ENCODE data around the gene ATAD5.
A peak's percentile ranks its signal among the peaks of the same experiment; 100 is the strongest.
"Not testable (repeated sequence)": the region's sequence is repeated elsewhere in the genome, so short reads cannot be mapped to it uniquely, and the experiment has no call there.

Gene ATAD5

GRCh38 chr17:30917050-30917449, 85.3 kb downstream of the ATAD5 start:
- no peak for DNase-seq

GRCh38 chr17:30920282-30920681, 88.5 kb downstream of the ATAD5 start:
- DNase-seq, result no peak

- no peak for DNase-seq
Measured at GRCh38 chr17:30920683-30921543, 89.1 kb downstream of the ATAD5 start.

GRCh38 chr17:30921544-30922196, 89.9 kb downstream of the ATAD5 start, which contains the start of gene ADAP2:
Gene ADAP2 (plus strand): TSS chr17:30921945. CDS start chr17:30922015, 70 bp downstream.
- peak in 1 of 2 donors; percentile 7 for DNase-seq

GRCh38 chr17:30922235-30923030, 90.7 kb downstream of the ATAD5 start:
- peak in 1 of 2 donors; percentile 12 for DNase-seq

- DNase-seq, result no peak
Measured at GRCh38 chr17:30924341-30924740, 92.6 kb downstream of the ATAD5 start.

GRCh38 chr17:30926516-30926915, 94.8 kb downstream of the ATAD5 start:
- DNase-seq, result no peak

- DNase-seq, result no peak
Measured at GRCh38 chr17:30927756-30928155, 96.0 kb downstream of the ATAD5 start.

GRCh38 chr17:30928584-30928983, 96.8 kb downstream of the ATAD5 start:
- no peak for DNase-seq

GRCh38 chr17:30929081-30929633, 97.4 kb downstream of the ATAD5 start:
- DNase-seq, result no peak

GRCh38 chr17:30929861-30930260, 98.1 kb downstream of the ATAD5 start:
- DNase-seq, result not testable (repeated sequence)

GRCh38 chr17:30930495-30930894, 98.7 kb downstream of the ATAD5 start:
- no peak for DNase-seq

GRCh38 chr17:30931582-30931981, 99.8 kb downstream of the ATAD5 start:
- not testable (repeated sequence) for DNase-seq

GRCh38 chr17:30933966-30934365, 102.2 kb downstream of the ATAD5 start:
- DNase-seq, result no peak

- no peak for DNase-seq
Measured at GRCh38 chr17:30939051-30939689, 107.4 kb downstream of the ATAD5 start.

- DNase-seq, result no peak
Measured at GRCh38 chr17:30942308-30943079, 110.7 kb downstream of the ATAD5 start.
